Esophagus muscularis mucosa (tissue), 4 donors: ENCODE measurements around the gene STARD9. TPM values are rescaled to one million over a fixed set of nuclear protein-coding genes. Genes with fewer than 3 reads are reported as not detected.
"Not testable (repeated sequence)": the region's sequence is repeated elsewhere in the genome, so short reads cannot be mapped to it uniquely, and the experiment has no call there.

Source experiments
- DNase-seq: peaks from one replicate; pipeline ENCODE4 v3.0.0-alpha.2; 2017; ENCODE audit errors: extremely low spot score
- H3K27ac ChIP-seq, 4 donors: fragments of 200-600 bp; sonication (generic); replicated peaks in 1 of 4; 1 replicate in 3 of 4; 2 replicates in 1 of 4; pipeline ENCODE4 v1.5.1; 2016 to 2019; ENCODE audit warnings: mild to moderate bottlenecking in 1 of 4
- H3K27me3 ChIP-seq, 4 donors: fragments of 200-600 bp; sonication (generic); one replicate each; pipeline versions ENCODE4 v1.5.1 to v1.6.0; 2016 to 2019
- H3K36me3 ChIP-seq, 4 donors: fragments of 200-600 bp; sonication (generic); one replicate each; pipeline ENCODE4 v1.5.1; 2016 to 2019
- H3K4me1 ChIP-seq, 4 donors: fragments of 200-600 bp; sonication (generic); one replicate each; pipeline ENCODE4 v1.5.1; 2016 to 2019
- H3K4me3 ChIP-seq, 4 donors: fragments of 200-600 bp; sonication (generic); 1 replicate in 2 of 4; 2 replicates in 2 of 4; pipeline ENCODE4 v1.5.1; 2016 to 2019; ENCODE audit warnings: mild to moderate bottlenecking in 4 of 4, moderate library complexity in 1 of 4
- H3K9me3 ChIP-seq, 4 donors: fragments of 200-600 bp; sonication (generic); 1 replicate in 3 of 4; 2 replicates in 1 of 4; pipeline ENCODE4 v1.5.1; 2016 to 2019
- EP300 ChIP-seq: sonication (generic); formaldehyde crosslinking; IDR thresholded peaks from one replicate; pipeline ENCODE4 v1.6.1; 2017; ENCODE audit warnings: antibody characterized with exemption
- POLR2A ChIP-seq: fragments of 450-650 bp; IDR thresholded peaks from one replicate; pipeline ENCODE4 v1.6.1; 2017; ENCODE audit warnings: antibody characterized with exemption, moderate library complexity, mild to moderate bottlenecking, low read depth
- POLR2AphosphoS5 ChIP-seq, 2 donors: sonication (generic); formaldehyde crosslinking; IDR thresholded peaks; one replicate each; pipeline ENCODE4 v1.6.1; 2017; ENCODE audit warnings: antibody characterized with exemption in 2 of 2
- WGBS: methylation state at CpG from one replicate; pipeline ENCODE4 v1.1.5; 2018; 5-methylcytosine and 5-hydroxymethylcytosine counted together
- intact Hi-C: fragments of 100-400 bp; cut with DNase I; formaldehyde crosslinking; loops from one replicate; pipeline ENCODE4 v1.15.1; 2023
- total RNA-seq, 4 donors: library from RNA; depleted of rRNA; stranded (reverse); fragments of >200 nt; gene quantifications; one replicate each; pipeline versions ENCODE4 v1.1.0 to v1.2.1, GENCODE V29; 2016
- TF ChIP-seq, protein P1 (sequence below), 3 experiments: fragments of 200-600 bp in 2 of 3; fragments of 450-650 bp in 1 of 3; sonication (generic) in 2 of 3; IDR thresholded peaks; one replicate each; pipeline ENCODE4 v1.5.1; 2017 to 2019; ENCODE audit warnings: antibody characterized with exemption in 3 of 3, mild to moderate bottlenecking in 2 of 3, moderate library complexity in 1 of 3

STARD9 gene
- total RNA-seq, 4 donors from 2014 or later: 14.2 to 46.9 (median 33.3) TPM

GRCh38 chr15:42760759-42761158 lies 185.4 kb downstream of the STARD9 start:
- intact Hi-C loops: no loop called here

DNA sequence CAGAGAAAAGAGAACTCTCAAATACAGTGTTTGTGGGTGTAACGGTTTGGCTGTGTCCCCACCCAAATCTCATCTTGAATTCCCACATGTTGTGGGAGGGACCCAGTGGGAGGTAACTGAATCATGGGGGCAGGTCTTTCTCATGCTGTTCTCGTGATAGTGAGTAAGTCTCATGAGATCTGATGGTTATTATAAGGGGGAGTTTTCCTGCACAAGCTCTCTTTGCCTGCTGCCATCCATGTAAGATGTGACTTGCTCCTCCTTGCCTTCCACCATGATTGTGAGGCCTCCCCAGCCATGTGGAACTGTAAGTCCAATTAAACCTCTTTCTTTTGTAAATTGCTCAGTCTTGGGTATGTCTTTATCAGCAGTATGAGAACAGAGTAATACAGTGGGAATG lies 186.4 kb downstream of the STARD9 start:
- H3K9me3 ChIP-seq, intact Hi-C loops: not testable (repeated sequence)
- WGBS: 100% methylated on average over 2 of the region's 2 CpGs

More at GRCh38 chr15:42760759-42761158, 185.4 kb downstream of the STARD9 start:
- no peak overlapping the region for H3K27ac ChIP-seq
- H3K4me3 ChIP-seq: no peak overlapping the region
- H3K9me3 ChIP-seq: peaks cover 0 to 10% (median 8%) of the 10 kb centered on the region in 4 donors
- DNase-seq: no peak
- TF ChIP-seq, protein P1, sequence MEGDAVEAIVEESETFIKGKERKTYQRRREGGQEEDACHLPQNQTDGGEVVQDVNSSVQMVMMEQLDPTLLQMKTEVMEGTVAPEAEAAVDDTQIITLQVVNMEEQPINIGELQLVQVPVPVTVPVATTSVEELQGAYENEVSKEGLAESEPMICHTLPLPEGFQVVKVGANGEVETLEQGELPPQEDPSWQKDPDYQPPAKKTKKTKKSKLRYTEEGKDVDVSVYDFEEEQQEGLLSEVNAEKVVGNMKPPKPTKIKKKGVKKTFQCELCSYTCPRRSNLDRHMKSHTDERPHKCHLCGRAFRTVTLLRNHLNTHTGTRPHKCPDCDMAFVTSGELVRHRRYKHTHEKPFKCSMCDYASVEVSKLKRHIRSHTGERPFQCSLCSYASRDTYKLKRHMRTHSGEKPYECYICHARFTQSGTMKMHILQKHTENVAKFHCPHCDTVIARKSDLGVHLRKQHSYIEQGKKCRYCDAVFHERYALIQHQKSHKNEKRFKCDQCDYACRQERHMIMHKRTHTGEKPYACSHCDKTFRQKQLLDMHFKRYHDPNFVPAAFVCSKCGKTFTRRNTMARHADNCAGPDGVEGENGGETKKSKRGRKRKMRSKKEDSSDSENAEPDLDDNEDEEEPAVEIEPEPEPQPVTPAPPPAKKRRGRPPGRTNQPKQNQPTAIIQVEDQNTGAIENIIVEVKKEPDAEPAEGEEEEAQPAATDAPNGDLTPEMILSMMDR (IDR thresholded peaks at IDR 0.05): no peak
- no peak for TF ChIP-seq EP300
- no peak for TF ChIP-seq POLR2AphosphoS5 (IDR thresholded peaks at IDR 0.05)
- no peak for TF ChIP-seq POLR2A
- H3K36me3 ChIP-seq: peaks cover 0 to 19% (median 9%) of the 10 kb centered on the region in 4 donors
- no peaks in the 10 kb centered on the region for H3K27me3 ChIP-seq
- H3K4me1 ChIP-seq: no peaks in the 10 kb centered on the region
- WGBS: 94% methylated on average over 1 of the region's 1 CpG

DNA sequence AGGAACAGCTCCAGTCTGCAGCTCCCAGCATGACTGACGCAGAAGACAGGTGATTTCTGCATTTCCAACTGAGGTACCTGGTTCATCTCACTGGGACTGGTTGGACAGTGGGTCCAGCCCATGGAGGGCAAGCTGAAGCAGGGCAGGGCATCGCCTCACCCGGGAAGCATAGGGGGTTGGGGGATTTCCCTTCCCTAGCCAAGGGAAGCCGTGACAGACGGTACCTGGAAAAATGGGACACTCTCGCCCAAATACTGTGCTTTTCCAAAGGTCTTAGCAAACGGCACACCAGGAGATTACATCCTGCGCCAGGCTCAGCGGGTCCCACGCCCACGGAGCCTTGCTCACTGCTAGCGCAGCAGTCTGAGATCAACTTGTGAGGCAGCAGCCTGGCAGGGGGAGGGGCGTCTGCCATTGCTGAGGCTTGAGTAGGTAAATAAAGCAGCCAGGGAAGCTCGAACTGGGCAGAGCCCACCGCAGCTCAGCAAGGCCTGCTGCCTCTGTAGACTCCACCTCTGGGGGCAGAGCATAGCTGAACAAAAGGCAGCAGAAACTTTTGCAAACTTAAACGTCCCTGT lies 188.8 kb downstream of the STARD9 start:
- H3K27me3 ChIP-seq, H3K4me1 ChIP-seq, H3K4me3 ChIP-seq, H3K9me3 ChIP-seq, intact Hi-C loops, H3K27ac ChIP-seq, DNase-seq: not testable (repeated sequence)
- peaks cover 0 to 19% (median 9%) of the 10 kb centered on the region in 4 donors for H3K36me3 ChIP-seq
- WGBS: 89% methylated on average over 15 of the region's 16 CpGs

More for the DNA sequence above, 186.4 kb downstream of the STARD9 start:
- not testable (repeated sequence) for H3K4me3 ChIP-seq, H3K27ac ChIP-seq, DNase-seq, H3K27me3 ChIP-seq, H3K4me1 ChIP-seq
- H3K36me3 ChIP-seq: peaks cover 0 to 19% (median 9%) of the 10 kb centered on the region in 4 donors

DNA sequence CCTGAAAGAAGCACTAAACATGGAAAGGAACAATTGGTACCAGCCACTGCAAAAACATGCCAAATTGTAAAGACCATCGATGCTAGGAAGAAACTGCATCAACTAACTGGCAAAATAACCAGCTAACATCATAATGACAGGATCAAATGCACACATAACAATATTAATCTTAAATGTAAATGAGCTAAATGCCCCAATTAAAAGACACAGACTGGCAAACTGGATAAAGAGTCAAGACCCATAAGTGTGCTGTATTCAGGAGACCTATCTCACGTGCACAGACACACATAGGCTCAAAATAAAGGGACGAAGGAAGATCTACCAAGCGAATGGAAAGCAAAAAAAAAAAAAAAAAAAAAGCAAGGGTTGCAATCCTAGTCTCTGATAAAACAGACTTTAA lies 190.7 kb downstream of the STARD9 start:
- H3K9me3 ChIP-seq, H3K4me3 ChIP-seq, H3K27me3 ChIP-seq, H3K27ac ChIP-seq, intact Hi-C loops, DNase-seq: not testable (repeated sequence)
- peaks cover 0 to 10% (median 8%) of the 10 kb centered on the region in 4 donors for H3K4me1 ChIP-seq
- peaks cover 0 to 19% (median 9%) of the 10 kb centered on the region in 4 donors for H3K36me3 ChIP-seq
- WGBS: 86% methylated on average over 4 of the region's 4 CpGs

Other genes with a start within 250 kb of the STARD9 start
- gene CAPN3, start 216.1 kb upstream of the STARD9 start, total RNA-seq: 1 to 10 TPM; 2.3 to 7.5 (median 4.7) TPM
- 100 to 1,000 TPM; 312 to 568 (median 428) TPM for gene ZNF106, start 84.5 kb upstream of the STARD9 start, total RNA-seq
- gene SNAP23, start 80.0 kb upstream of the STARD9 start, total RNA-seq: 10 to 100 TPM; 48.6 to 76.2 (median 55.1) TPM
- gene LRRC57, start 26.8 kb upstream of the STARD9 start, total RNA-seq: 10 to 100 TPM; 12.8 to 20.1 (median 17.3) TPM
- 10 to 100 TPM; 13.2 to 28.2 (median 16.0) TPM for gene HAUS2, start 26.8 kb upstream of the STARD9 start, total RNA-seq
- gene CDAN1, start 161.5 kb downstream of the STARD9 start, total RNA-seq: 10 to 100 TPM in 3 of 4 donors, 1 to 10 TPM in 1; 8.9 to 12.8 (median 11.3) TPM